ENCODE data around the gene PSD4. TPM values are rescaled to one million over a fixed set of nuclear protein-coding genes. Genes with fewer than 3 reads are reported as not detected.

The PSD4 gene
- 100 to 1,000 TPM; 232 to 274 TPM for total RNA-seq

GRCh38 chr2:113173542-113174375 lies at the start of gene PSD4:
TSS of gene PSD4 (plus strand) at chr2:113173971. CDS start at chr2:113182457, 8,486 bp downstream.
- Mint-ChIP-seq H3K4me1 (peaks cover 73% of the 10 kb centered on the region), H3K4me3 (peak within 1 kb of the TSS; percentile 91), H3K36me3 (ENCODE audit: low read depth) (peaks cover 72% of the 10 kb centered on the region), H3K9me3 (ENCODE audit: low read depth) (peaks cover 8% of the 10 kb centered on the region), H3K27me3 (no peaks in the 10 kb centered on the region), H3K27ac (peak within 1 kb of the TSS; percentile 99)
- DNase-seq: peak; percentile 95
- intact Hi-C loops (cut with DNase I, micrococcal nuclease): loop anchor here (1.0 to 10.0 kb wide), 4 partner anchors 16 to 629 kb away; partner anchors contain the start of gene POLR1B (in 1 of the 2)
- peak; percentile 81 for ATAC-seq
- POLR2A ChIA-PET: interaction anchor here (0.9 to 2.1 kb wide), 6 partner anchors 9 to 115 kb away, joined by 3 to 22 read pairs (median 7); partner anchors contain the start of gene IL36RN
- CTCF ChIA-PET: interaction anchor here (0.6 to 6.6 kb wide), 14 partner anchors 8 to 360 kb away, joined by 3 to 95 read pairs (median 8); no protein-coding TSS in a partner anchor

- H3K27ac Mint-ChIP-seq: no peak overlapping the region
- no peaks in the 10 kb centered on the region for H3K9me3 Mint-ChIP-seq (ENCODE audit: low read depth)
- ATAC-seq (peak; percentile 71), DNase-seq (peak; percentile 25)
- H3K27me3 Mint-ChIP-seq: peaks cover 8% of the 10 kb centered on the region
- no peak overlapping the region for H3K4me3 Mint-ChIP-seq
- no peaks in the 10 kb centered on the region for H3K36me3 Mint-ChIP-seq (ENCODE audit: low read depth)
- intact Hi-C loops (cut with DNase I, micrococcal nuclease): no loop called here
- CTCF ChIA-PET: interaction anchor here (0.5 to 5.2 kb wide), 4 partner anchors 13 to 41 kb away, joined by 3 to 39 read pairs (median 3); no protein-coding TSS in a partner anchor
- POLR2A ChIA-PET: no interaction called here
- peaks cover 20% of the 10 kb centered on the region for H3K4me1 Mint-ChIP-seq
Observed at GRCh38 chr2:113124181-113124961, 49.4 kb upstream of the PSD4 start.

GRCh38 chr2:113124984-113125855 lies 48.6 kb upstream of the PSD4 start:
- ATAC-seq: no peak
- no peaks in the 10 kb centered on the region for H3K36me3 Mint-ChIP-seq (ENCODE audit: low read depth)

GRCh38 chr2:113126845-113127645 lies 46.7 kb upstream of the PSD4 start, which contains the start of gene IL1RN:
TSS of gene IL1RN (plus strand) at chr2:113127598. CDS start at chr2:113127625, 27 bp downstream.
- Mint-ChIP-seq H3K27ac (no peak within 1 kb of the TSS), H3K9me3 (ENCODE audit: low read depth) (no peaks in the 10 kb centered on the region), H3K4me1 (peaks cover 20% of the 10 kb centered on the region), H3K36me3 (ENCODE audit: low read depth) (no peaks in the 10 kb centered on the region), H3K4me3 (no peak within 1 kb of the TSS), H3K27me3 (peaks cover 5% of the 10 kb centered on the region)
- CTCF ChIA-PET: interaction anchor here (0.6 to 0.7 kb wide), 3 partner anchors 11 to 37 kb away, joined by 3 to 6 read pairs (median 3); no protein-coding TSS in a partner anchor
- intact Hi-C loops (cut with DNase I, micrococcal nuclease): no loop called here
- DNase-seq (no peak), ATAC-seq (no peak)
- POLR2A ChIA-PET: no interaction called here

More at GRCh38 chr2:113124984-113125855, 48.6 kb upstream of the PSD4 start:
- intact Hi-C loops (cut with DNase I, micrococcal nuclease): no loop called here
- no peak for DNase-seq
- H3K27me3 Mint-ChIP-seq: peaks cover 8% of the 10 kb centered on the region
- no peak overlapping the region for H3K4me3 Mint-ChIP-seq
- POLR2A ChIA-PET: no interaction called here
- H3K9me3 Mint-ChIP-seq (ENCODE audit: low read depth): no peaks in the 10 kb centered on the region
- peaks cover 20% of the 10 kb centered on the region for H3K4me1 Mint-ChIP-seq
- CTCF ChIA-PET: interaction anchor here (0.5 to 5.2 kb wide), 4 partner anchors 12 to 236 kb away, joined by 3 to 39 read pairs (median 3); no protein-coding TSS in a partner anchor
- no peak overlapping the region for H3K27ac Mint-ChIP-seq

DNA sequence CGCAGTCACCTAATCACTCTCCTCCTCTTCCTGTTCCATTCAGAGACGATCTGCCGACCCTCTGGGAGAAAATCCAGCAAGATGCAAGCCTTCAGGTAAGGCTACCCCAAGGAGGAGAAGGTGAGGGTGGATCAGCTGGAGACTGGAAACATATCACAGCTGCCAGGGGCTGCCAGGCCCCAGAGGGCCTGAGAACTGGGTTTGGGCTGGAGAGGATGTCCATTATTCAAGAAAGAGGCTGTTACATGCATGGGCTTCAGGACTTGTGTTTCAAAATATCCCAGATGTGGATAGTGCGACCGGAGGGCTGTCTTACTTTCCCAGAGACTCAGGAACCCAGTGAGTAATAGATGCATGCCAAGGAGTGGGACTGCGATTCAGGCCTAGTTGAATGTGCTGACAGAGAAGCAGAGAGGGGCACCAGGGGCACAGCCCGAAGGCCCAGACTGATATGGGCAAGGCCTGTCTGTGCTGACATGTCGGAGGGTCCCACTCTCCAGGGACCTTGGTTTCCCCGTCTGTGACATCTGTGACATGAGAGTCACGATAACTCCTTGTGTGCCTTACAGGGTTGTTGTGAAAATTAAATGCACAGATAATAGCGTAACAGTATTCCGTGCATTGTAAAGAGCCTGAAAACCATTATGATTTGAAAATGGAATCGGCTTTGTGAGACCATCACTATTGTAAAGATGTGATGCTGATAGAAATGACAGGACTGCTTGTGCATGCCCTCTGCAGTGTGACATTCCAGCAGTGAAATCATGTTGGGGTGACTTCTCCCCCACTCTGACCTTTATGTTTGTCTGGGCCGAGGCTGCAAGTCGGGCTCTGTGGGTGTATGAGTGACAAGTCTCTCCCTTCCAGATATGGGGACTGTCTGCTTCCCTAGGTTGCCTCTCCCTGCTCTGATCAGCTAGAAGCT lies 45.9 kb upstream of the PSD4 start:
- intact Hi-C loops (cut with DNase I, micrococcal nuclease): no loop called here
- ATAC-seq (no peak), DNase-seq (no peak)
- Mint-ChIP-seq H3K4me3 (no peak overlapping the region), H3K27ac (no peak overlapping the region), H3K36me3 (ENCODE audit: low read depth) (no peaks in the 10 kb centered on the region), H3K27me3 (peaks cover 5% of the 10 kb centered on the region), H3K9me3 (ENCODE audit: low read depth) (no peaks in the 10 kb centered on the region), H3K4me1 (peaks cover 20% of the 10 kb centered on the region)
- ChIA-PET CTCF (interaction anchor here (0.9 to 1.4 kb wide), 5 partner anchors 9 to 74 kb away, joined by 4 to 9 read pairs (median 4); no protein-coding TSS in a partner anchor), POLR2A (no interaction called here)

- peaks cover 14% of the 10 kb centered on the region for H3K4me1 Mint-ChIP-seq
- ATAC-seq: no peak
- DNase-seq: no peak
- peaks cover 3% of the 10 kb centered on the region for H3K27me3 Mint-ChIP-seq
- no peak overlapping the region for H3K4me3 Mint-ChIP-seq
- H3K27ac Mint-ChIP-seq: no peak overlapping the region
- ChIA-PET CTCF (interaction anchor here (0.8 to 1.3 kb wide), 3 partner anchors 11 to 54 kb away, joined by 3 read pairs; no protein-coding TSS in a partner anchor), POLR2A (interaction anchor here (0.6 kb wide), 1 partner anchor 31 kb away, joined by 6 read pairs; no protein-coding TSS in a partner anchor)
- intact Hi-C loops (cut with DNase I, micrococcal nuclease): no loop called here
- H3K36me3 Mint-ChIP-seq (ENCODE audit: low read depth): no peaks in the 10 kb centered on the region
- no peaks in the 10 kb centered on the region for H3K9me3 Mint-ChIP-seq (ENCODE audit: low read depth)
Observed at GRCh38 chr2:113129519-113130078, 44.2 kb upstream of the PSD4 start.

- DNase-seq (no peak), ATAC-seq (no peak)
- intact Hi-C loops (cut with DNase I, micrococcal nuclease): no loop called here
- ChIA-PET CTCF (interaction anchor here (0.9 kb wide), 1 partner anchor 51 kb away, joined by 3 read pairs; no protein-coding TSS in a partner anchor), POLR2A (no interaction called here)
- Mint-ChIP-seq H3K9me3 (ENCODE audit: low read depth) (no peaks in the 10 kb centered on the region), H3K27me3 (no peaks in the 10 kb centered on the region), H3K4me3 (no peak overlapping the region), H3K36me3 (ENCODE audit: low read depth) (no peaks in the 10 kb centered on the region), H3K4me1 (peaks cover 7% of the 10 kb centered on the region), H3K27ac (no peak overlapping the region)
Observed at GRCh38 chr2:113131352-113132185, 42.2 kb upstream of the PSD4 start.

- Mint-ChIP-seq H3K36me3 (ENCODE audit: low read depth) (no peaks in the 10 kb centered on the region), H3K27ac (no peak overlapping the region), H3K4me1 (peaks cover 7% of the 10 kb centered on the region), H3K9me3 (ENCODE audit: low read depth) (no peaks in the 10 kb centered on the region), H3K27me3 (no peaks in the 10 kb centered on the region), H3K4me3 (no peak overlapping the region)
- intact Hi-C loops (cut with DNase I, micrococcal nuclease): no loop called here
- DNase-seq: no peak
- ATAC-seq: no peak
- ChIA-PET POLR2A (no interaction called here), CTCF (interaction anchor here (1.0 kb wide), 1 partner anchor 44 kb away, joined by 3 read pairs; no protein-coding TSS in a partner anchor)
Observed at GRCh38 chr2:113132414-113133021, 41.3 kb upstream of the PSD4 start.
